Fibroblast of lung (primary cell): Measurements from ENCODE around the gene SRGAP2. TPM values are rescaled to one million over a fixed set of nuclear protein-coding genes. Genes with fewer than 3 reads are reported as not detected.
"Not testable (repeated sequence)": the region's sequence is repeated elsewhere in the genome, so short reads cannot be mapped to it uniquely, and the experiment has no call there.

Source experiments
- DNase-seq, 2 donors: peaks; one replicate each; pipeline versions ENCODE4 v3.0.0 to v3.0.0-alpha.2; 2010; ENCODE audit warnings: low read depth in 2 of 2
- H2AFZ ChIP-seq: 2 replicates; pipeline ENCODE4 v1.5.1; 2012; ENCODE audit warnings: low read length, control low read depth, inconsistent platforms
- H3K27ac ChIP-seq: 2 replicates; pipeline ENCODE4 v1.5.1; 2011; ENCODE audit warnings: low read length, control low read depth; ENCODE audit not compliant: insufficient read depth
- H3K27me3 ChIP-seq: 2 replicates; pipeline ENCODE4 v1.5.1; 2011; ENCODE audit warnings: mild to moderate bottlenecking, low read length; ENCODE audit not compliant: control insufficient read depth, insufficient read depth
- H3K36me3 ChIP-seq: 2 replicates; pipeline ENCODE4 v1.5.1; 2011; ENCODE audit warnings: low read length; ENCODE audit not compliant: control insufficient read depth, insufficient read depth
- H3K4me1 ChIP-seq: 2 replicates; pipeline ENCODE4 v1.5.1; 2011; ENCODE audit warnings: low read length; ENCODE audit not compliant: control insufficient read depth, insufficient read depth; ENCODE audit errors: extremely low read depth
- H3K4me2 ChIP-seq: 2 replicates; pipeline ENCODE4 v1.5.1; 2011; ENCODE audit warnings: low read length, control low read depth; ENCODE audit not compliant: insufficient read depth; ENCODE audit errors: extremely low read depth
- H3K4me3 ChIP-seq, 4 experiments: fragments of 200-600 bp in 1 of 4; sonication (generic) in 1 of 4; replicated peaks in 1 of 4; 2 replicates each; pipeline ENCODE4 v1.5.1; 2011 to 2016; ENCODE audit warnings: low read length in 4 of 4, low read depth in 3 of 4, mild to moderate bottlenecking in 3 of 4, control low read depth in 2 of 4, inconsistent platforms in 1 of 4, mixed read lengths in 1 of 4; ENCODE audit not compliant: insufficient read depth in 1 of 4; ENCODE audit errors: control extremely low read depth in 1 of 4
- H3K79me2 ChIP-seq: 2 replicates; pipeline ENCODE4 v1.5.1; 2012; ENCODE audit warnings: mild to moderate bottlenecking, low read length, inconsistent platforms; ENCODE audit not compliant: control insufficient read depth, insufficient read depth
- H3K9ac ChIP-seq: 2 replicates; pipeline ENCODE4 v1.5.1; 2011; ENCODE audit warnings: mild to moderate bottlenecking, low read length, control low read depth; ENCODE audit not compliant: insufficient read depth
- H3K9me3 ChIP-seq: 2 replicates; pipeline ENCODE4 v1.5.1; 2012; ENCODE audit warnings: low read depth, low read length; ENCODE audit not compliant: control insufficient read depth, insufficient read depth
- H4K20me1 ChIP-seq: 2 replicates; pipeline ENCODE4 v1.5.1; 2011; ENCODE audit warnings: low read length; ENCODE audit not compliant: control insufficient read depth, insufficient read depth; ENCODE audit errors: extremely low read depth
- polyA plus RNA-seq, 2 donors: library from polyadenylated mRNA; depleted of rRNA in 1 of 2; stranded (reverse) in 1 of 2; unstranded in 1 of 2; fragments of >200 nt; gene quantifications; 2 replicates each; pipeline ENCODE4 v1.2.1, GENCODE V29; 2011 to 2012; ENCODE audit warnings: missing spikeins in 1 of 2
- total RNA-seq: library from RNA; depleted of rRNA; stranded (reverse); fragments of >200 nt; gene quantifications from 2 replicates; pipeline ENCODE4 v1.2.1, GENCODE V29; 2014

The SRGAP2 gene
- total and polyA plus RNA-seq, 2 donors (not counting 1 experiment from before 2014, with no cell fraction given), result 14.3 to 51.9 TPM

- not testable (repeated sequence) for H2AFZ ChIP-seq, H3K4me2 ChIP-seq, H3K4me1 ChIP-seq, H3K9me3 ChIP-seq, H3K79me2 ChIP-seq, H4K20me1 ChIP-seq, H3K36me3 ChIP-seq, H3K27me3 ChIP-seq
- peak within 1 kb of the TSS; percentile 42 for H3K9ac ChIP-seq
- peak; percentile 100 for DNase-seq
- peak within 1 kb of the TSS; percentile 12 to 55 (median 21) for H3K4me3 ChIP-seq
- peak within 1 kb of the TSS; percentile 57 for H3K27ac ChIP-seq
Observed at GRCh38 chr1:206202789-206203363, 465 bp upstream of the SRGAP2 start, which contains the start of gene FAM72A. FAM72A (minus strand) TSS chr1:206202839; CDS start chr1:206202025, 814 bp downstream.

- not testable (repeated sequence) for H3K27me3 ChIP-seq, H4K20me1 ChIP-seq, H3K79me2 ChIP-seq, H3K9me3 ChIP-seq, H3K9ac ChIP-seq, DNase-seq, H3K36me3 ChIP-seq, H3K4me2 ChIP-seq, H3K4me1 ChIP-seq, H2AFZ ChIP-seq
- H3K4me3 ChIP-seq, result peak overlapping the region in 2 of 4 experiments; percentile 45 to 48
- H3K27ac ChIP-seq, result peak overlapping the region; percentile 43
Observed at GRCh38 chr1:206204159-206204511, 794 bp downstream of the SRGAP2 start.

- not testable (repeated sequence) for H3K79me2 ChIP-seq, H3K4me2 ChIP-seq, H3K4me1 ChIP-seq, H3K27me3 ChIP-seq, H3K36me3 ChIP-seq, H3K27ac ChIP-seq, H3K9me3 ChIP-seq, H4K20me1 ChIP-seq, H2AFZ ChIP-seq
- peak overlapping the region; percentile 22 to 53 (median 37) for H3K4me3 ChIP-seq
- DNase-seq, result peak; percentile 5 to 14
- H3K9ac ChIP-seq, result peak overlapping the region; percentile 42
Observed at GRCh38 chr1:206204871-206205270, 1.5 kb downstream of the SRGAP2 start.

- not testable (repeated sequence) for H3K4me2 ChIP-seq, H3K79me2 ChIP-seq, H4K20me1 ChIP-seq, H2AFZ ChIP-seq, H3K27ac ChIP-seq, H3K36me3 ChIP-seq, DNase-seq, H3K27me3 ChIP-seq, H3K9me3 ChIP-seq, H3K9ac ChIP-seq, H3K4me1 ChIP-seq
- peak overlapping the region in 2 of 4 experiments; percentile 36 to 56 for H3K4me3 ChIP-seq
Observed at GRCh38 chr1:206205569-206205968, 2.2 kb downstream of the SRGAP2 start.

GRCh38 chr1:206210802-206211201, 7.5 kb downstream of the SRGAP2 start:
- H3K27me3 ChIP-seq, H3K4me3 ChIP-seq, H3K4me1 ChIP-seq, H3K79me2 ChIP-seq, H2AFZ ChIP-seq, H3K4me2 ChIP-seq, DNase-seq, H3K36me3 ChIP-seq, H4K20me1 ChIP-seq, H3K9me3 ChIP-seq, H3K9ac ChIP-seq, H3K27ac ChIP-seq: not testable (repeated sequence)

- H4K20me1 ChIP-seq, H3K27ac ChIP-seq, H3K9ac ChIP-seq, H3K36me3 ChIP-seq, H2AFZ ChIP-seq, H3K9me3 ChIP-seq, H3K4me3 ChIP-seq, H3K4me2 ChIP-seq, H3K27me3 ChIP-seq, H3K79me2 ChIP-seq, DNase-seq, H3K4me1 ChIP-seq: not testable (repeated sequence)
Observed at GRCh38 chr1:206215600-206216392, 12.5 kb downstream of the SRGAP2 start.
